HG03521 (cell line): ENCODE data around the gene MAP3K5.
"Not testable (repeated sequence)": the region's sequence is repeated elsewhere in the genome, so short reads cannot be mapped to it uniquely, and the experiment has no call there.

ENCODE experiments used
- ATAC-seq: cut with Tn5 transposase; IDR thresholded peaks from one replicate; pipeline ENCODE4 v1.9.1; 2021; ENCODE audit warnings: mild to moderate bottlenecking, moderate library complexity; ENCODE audit not compliant: unreplicated experiment

Gene MAP3K5

GRCh38 chr6:136586295-136586694 is 206.0 kb downstream of the MAP3K5 start:
- ATAC-seq = no peak

- not testable (repeated sequence) for ATAC-seq
These were observed 206.8 kb downstream of the MAP3K5 start for GRCh38 chr6:136585523-136585922.

GRCh38 chr6:136584290-136584689 is 208.0 kb downstream of the MAP3K5 start:
- not testable (repeated sequence) for ATAC-seq

- ATAC-seq = no peak
These were observed 209.4 kb downstream of the MAP3K5 start for GRCh38 chr6:136582711-136583471.

GRCh38 chr6:136579800-136580199 is 212.5 kb downstream of the MAP3K5 start:
- ATAC-seq = no peak

GRCh38 chr6:136576821-136577220 is 215.5 kb downstream of the MAP3K5 start:
- ATAC-seq = no peak

- no peak for ATAC-seq
These were observed 220.8 kb downstream of the MAP3K5 start for GRCh38 chr6:136571496-136571895.

GRCh38 chr6:136571065-136571464 is 221.2 kb downstream of the MAP3K5 start:
- ATAC-seq = no peak

GRCh38 chr6:136568129-136568528 is 224.1 kb downstream of the MAP3K5 start:
- no peak for ATAC-seq

GRCh38 chr6:136567688-136568087 is 224.6 kb downstream of the MAP3K5 start:
- ATAC-seq = no peak

- no peak for ATAC-seq
These were observed 225.4 kb downstream of the MAP3K5 start for GRCh38 chr6:136566851-136567250.

GRCh38 chr6:136566007-136566487 is 226.2 kb downstream of the MAP3K5 start:
- ATAC-seq = no peak

GRCh38 chr6:136564180-136564579 is 228.1 kb downstream of the MAP3K5 start:
- no peak for ATAC-seq

GRCh38 chr6:136563386-136564152 is 228.7 kb downstream of the MAP3K5 start:
- no peak for ATAC-seq

GRCh38 chr6:136562211-136562610 is 230.1 kb downstream of the MAP3K5 start:
- no peak for ATAC-seq

GRCh38 chr6:136553166-136553787 is 239.0 kb downstream of the MAP3K5 start:
- ATAC-seq = no peak

GRCh38 chr6:136552054-136552453 is 240.2 kb downstream of the MAP3K5 start:
- no peak for ATAC-seq

GRCh38 chr6:136551103-136551502 is 241.2 kb downstream of the MAP3K5 start:
- no peak for ATAC-seq

GRCh38 chr6:136550330-136551071 is 241.8 kb downstream of the MAP3K5 start, which contains the start of gene MAP7:
Gene MAP7 (minus strand): TSS chr6:136550422. CDS start chr6:136550408, 14 bp downstream.
- ATAC-seq = peak; percentile 66

- ATAC-seq = peak; percentile 59
These were observed 242.3 kb downstream of the MAP3K5 start for GRCh38 chr6:136550045-136550329.
